Measurements from ENCODE around the gene NYNRIN. TPM values are rescaled to one million over a fixed set of nuclear protein-coding genes. Genes with fewer than 3 reads are reported as not detected.

NYNRIN gene
- total and polyA plus RNA-seq, 2 donors (not counting 3 experiments of a cell fraction or from before 2014, with no cell fraction given) = 37.2 to 42.8 TPM

DNA sequence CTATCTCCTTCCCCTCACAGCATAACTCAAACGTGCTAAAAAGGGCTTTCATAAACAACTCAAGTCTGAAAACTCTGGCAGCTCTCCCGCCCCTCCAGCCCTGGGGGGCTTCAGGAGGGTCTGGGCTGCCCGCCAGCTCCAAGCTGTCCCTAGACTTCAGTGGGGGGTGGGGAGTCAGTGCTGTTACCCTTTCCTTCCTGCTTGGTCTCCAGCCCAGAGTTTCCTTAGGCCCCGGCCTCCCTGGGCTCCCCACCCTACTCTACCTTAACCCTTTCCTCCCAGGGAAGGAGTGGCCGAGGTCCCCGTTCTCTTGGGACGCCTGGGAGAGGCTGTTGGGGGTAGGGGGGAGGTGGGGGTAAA lies 530 bp upstream of the NYNRIN start:
- BruUV-seq (replicated peaks) = no TSS peak
- Histone ChIP-seq H3K36me3 (ENCODE audit: control insufficient read depth in 2 of 2, extremely low read depth in 1 of 2, insufficient read depth in 2 of 2, low read length in 2 of 2) (no peaks in the 10 kb centered on the region), H3K79me2 (ENCODE audit: control insufficient read depth, insufficient read depth, low read length) (no peaks in the 10 kb centered on the region), H3K9me3 (replicated peaks; ENCODE audit: control insufficient read depth, insufficient read depth, low read length) (no peaks in the 10 kb centered on the region), H3K4me3 (replicated peaks in 1 of 3; ENCODE audit: insufficient read depth in 1 of 3, low read depth in 1 of 3, low read length in 3 of 3) (peak overlapping the region in 1 of 3 experiments; percentile 78), H3K9ac (replicated peaks; ENCODE audit: extremely low read depth, insufficient read depth, low read length) (no peak overlapping the region), H3K4me2 (ENCODE audit: insufficient read depth, low read length) (no peak overlapping the region), H3K9me1 (replicated peaks; ENCODE audit: control insufficient read depth, extremely low read depth, insufficient read depth, low read length) (no peaks in the 10 kb centered on the region), H2AFZ (ENCODE audit: low read depth, low read length) (no peak overlapping the region), H4K20me1 (replicated peaks; ENCODE audit: control insufficient read depth, extremely low read depth, insufficient read depth, low read length) (no peaks in the 10 kb centered on the region), H3K27me3 (ENCODE audit: control insufficient read depth in 2 of 2, insufficient read depth in 2 of 2, low read length in 2 of 2) (no peaks in the 10 kb centered on the region), H3K4me1 (ENCODE audit: control insufficient read depth, extremely low read depth, insufficient read depth, low read length) (peaks cover 25% of the 10 kb centered on the region), H3K27ac (ENCODE audit: insufficient read depth, low read depth, low read length) (no peak overlapping the region)
- dilution Hi-C loops (cut with MboI; ENCODE audit: extremely low pct_ligation_motif_present, low sequenced_read_pairs) = no loop called here
- CTCF ChIA-PET = interaction anchor here (0.7 to 4.7 kb wide), 9 partner anchors 9 to 65 kb away, joined by 3 to 34 read pairs (median 4); no protein-coding TSS in a partner anchor
- FAIRE-seq (no peak), DNase-seq (ENCODE audit: low read depth, low spot score) (peak; percentile 49)
- POLR2A ChIA-PET = interaction anchor here (0.8 to 1.5 kb wide), 4 partner anchors 20 to 33 kb away, joined by 3 to 9 read pairs (median 4); partner anchors contain the start of genes CBLN3 and KHNYN
- no peak for TF ChIP-seq JUN (IDR thresholded peaks at IDR 0.05; ENCODE audit: borderline replicate concordance, insufficient read depth, insufficient read length, low read depth)
- no peak for TF ChIP-seq MAX (IDR thresholded peaks at IDR 0.05; ENCODE audit: insufficient read depth, insufficient read length)
- no peak for TF ChIP-seq FOS (IDR thresholded peaks at IDR 0.05; ENCODE audit: borderline replicate concordance, insufficient read depth, low read length)
- no peak for TF ChIP-seq MYC (IDR thresholded peaks at IDR 0.05; ENCODE audit: low read depth, low read length)
- TF ChIP-seq, protein P1, sequence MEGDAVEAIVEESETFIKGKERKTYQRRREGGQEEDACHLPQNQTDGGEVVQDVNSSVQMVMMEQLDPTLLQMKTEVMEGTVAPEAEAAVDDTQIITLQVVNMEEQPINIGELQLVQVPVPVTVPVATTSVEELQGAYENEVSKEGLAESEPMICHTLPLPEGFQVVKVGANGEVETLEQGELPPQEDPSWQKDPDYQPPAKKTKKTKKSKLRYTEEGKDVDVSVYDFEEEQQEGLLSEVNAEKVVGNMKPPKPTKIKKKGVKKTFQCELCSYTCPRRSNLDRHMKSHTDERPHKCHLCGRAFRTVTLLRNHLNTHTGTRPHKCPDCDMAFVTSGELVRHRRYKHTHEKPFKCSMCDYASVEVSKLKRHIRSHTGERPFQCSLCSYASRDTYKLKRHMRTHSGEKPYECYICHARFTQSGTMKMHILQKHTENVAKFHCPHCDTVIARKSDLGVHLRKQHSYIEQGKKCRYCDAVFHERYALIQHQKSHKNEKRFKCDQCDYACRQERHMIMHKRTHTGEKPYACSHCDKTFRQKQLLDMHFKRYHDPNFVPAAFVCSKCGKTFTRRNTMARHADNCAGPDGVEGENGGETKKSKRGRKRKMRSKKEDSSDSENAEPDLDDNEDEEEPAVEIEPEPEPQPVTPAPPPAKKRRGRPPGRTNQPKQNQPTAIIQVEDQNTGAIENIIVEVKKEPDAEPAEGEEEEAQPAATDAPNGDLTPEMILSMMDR (IDR thresholded peaks at IDR 0.05; ENCODE audit: extremely low read depth in 1 of 2, insufficient read depth in 1 of 2, low read depth in 1 of 2, low read length in 2 of 2) = no peak
- TF ChIP-seq GATA2 (IDR thresholded peaks at IDR 0.05; ENCODE audit: insufficient read depth, insufficient read length, low read depth, low read length) = no peak
- no peak for TF ChIP-seq EZH2 (IDR thresholded peaks at IDR 0.05; ENCODE audit: borderline replicate concordance, low read depth, low read length, severe bottlenecking)
- TF ChIP-seq POLR2A (IDR thresholded peaks at IDR 0.05; ENCODE audit: low read depth, low read length) = no peak
- no peak for TF ChIP-seq POLR2AphosphoS5 (IDR thresholded peaks at IDR 0.05; ENCODE audit: insufficient read depth, low read depth, low read length)
- intact Hi-C loops (cut with micrococcal nuclease) = no loop called here

Data from endothelial cell of umbilical vein (primary cell).